ENCODE measurements around the gene EPB41. TPM values are rescaled to one million over a fixed set of nuclear protein-coding genes. Genes with fewer than 3 reads are reported as not detected.

EPB41 gene
- total and polyA plus RNA-seq, 2 of the 4 experiments (the other 2 are of a cell fraction): 4.6 to 10.0 TPM

DNA sequence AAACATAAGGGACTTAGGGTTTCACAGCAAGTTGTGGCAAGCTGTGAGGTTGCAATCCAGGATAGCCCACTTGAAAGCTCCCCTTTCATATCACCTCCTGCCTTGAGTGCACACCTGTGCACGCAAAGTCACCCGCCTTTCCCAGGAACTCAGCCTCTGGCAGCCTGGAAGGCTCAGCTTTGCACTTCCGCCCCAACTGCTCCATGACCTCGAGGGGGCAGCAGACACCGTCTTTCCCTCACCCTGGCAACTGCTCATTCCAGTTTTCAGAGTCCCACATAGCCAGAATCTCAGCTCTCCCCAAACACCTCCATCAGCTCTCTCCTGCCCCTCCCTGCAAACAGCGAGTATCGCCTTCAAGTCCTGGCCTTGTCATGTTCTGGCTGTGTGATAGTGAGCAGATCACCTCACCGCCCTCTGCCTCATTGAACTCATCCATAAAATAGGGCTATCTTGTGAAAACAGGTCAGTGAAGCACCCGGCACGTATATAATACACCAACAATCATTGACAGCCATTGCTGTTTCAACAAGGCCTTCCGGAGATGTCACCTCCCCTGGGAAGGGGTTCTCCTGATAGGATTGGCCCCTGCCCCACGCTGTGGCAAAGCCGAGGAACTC lies 32.2 kb upstream of the EPB41 start (continued):
- TF ChIP-seq USF2 (IDR thresholded peaks at IDR 0.05; ENCODE audit: low read depth, low read length) (no peak), NFE2L2 (IDR thresholded peaks at IDR 0.05; ENCODE audit: low read depth, low read length) (0 out of 2 replicates have a peak, but pooled peaks have one; percentile 1), CTCF (conservative IDR thresholded peaks at IDR 0.05; ENCODE audit: low read depth, low read length) (peak; percentile 98)

Measured in IMR-90 (cell line).